HepG2 (cell line): Measurements from ENCODE around the gene OGA.

ENCODE experiments used
- MYC ChIP-seq: sonication (generic); formaldehyde crosslinking; IDR thresholded peaks from 2 replicates; pipeline ENCODE4 v1.9.0; 2021; ENCODE audit warnings: missing genetic modification reagents, borderline replicate concordance
- PCBP1 ChIP-seq: fragments of 200-400 bp; formaldehyde crosslinking; IDR thresholded peaks from 2 replicates; pipeline ENCODE4 v1.6.1; 2017; ENCODE audit warnings: mild to moderate bottlenecking, low read depth, low read length, borderline replicate concordance
- POLR2AphosphoS5 ChIP-seq: IDR thresholded peaks from 2 replicates; pipeline ENCODE4 v1.6.1; 2012; ENCODE audit warnings: low read depth, low read length
- TBP ChIP-seq: sonication (generic); formaldehyde crosslinking; IDR thresholded peaks from 2 replicates; pipeline ENCODE4 v1.5.0; 2020; ENCODE audit warnings: missing genetic modification reagents
- ZNF205 ChIP-seq: IDR thresholded peaks from 2 replicates; pipeline ENCODE4 v1.6.1; 2018; ENCODE audit warnings: missing biosample characterization, missing genetic modification reagents
- ZNF282 ChIP-seq: fragments of 450-650 bp; IDR thresholded peaks from 2 replicates; pipeline ENCODE4 v1.6.1; 2018; ENCODE audit not compliant: partially characterized antibody
- ZNF335 ChIP-seq: sonication (generic); formaldehyde crosslinking; IDR thresholded peaks from 2 replicates; pipeline ENCODE4 v1.4.0; 2020; ENCODE audit warnings: missing genetic modification reagents
- ZNF34 ChIP-seq: sonication (generic); formaldehyde crosslinking; IDR thresholded peaks from 2 replicates; pipeline ENCODE4 v1.4.0; 2020; ENCODE audit warnings: mild to moderate bottlenecking, missing genetic modification reagents, borderline replicate concordance
- TF ChIP-seq, protein P1 (sequence below): sonication (generic); formaldehyde crosslinking; IDR thresholded peaks from 2 replicates; pipeline ENCODE4 v1.8.1; 2023; ENCODE audit warnings: mild to moderate bottlenecking, missing genetic modification reagents, borderline replicate concordance
- TF ChIP-seq, protein P2 (sequence below): sonication (generic); formaldehyde crosslinking; IDR thresholded peaks from 2 replicates; pipeline ENCODE4 v1.4.0; 2020; ENCODE audit warnings: missing genetic modification reagents
- TF ChIP-seq, protein P3 (sequence below): IDR thresholded peaks from 2 replicates; pipeline ENCODE4 v1.6.1; 2012; ENCODE audit warnings: inconsistent platforms
- TF ChIP-seq, protein P4 (sequence below): sonication (generic); formaldehyde crosslinking; IDR thresholded peaks from 2 replicates; pipeline ENCODE4 v1.4.0; 2020; ENCODE audit warnings: missing genetic modification reagents
- TF ChIP-seq, protein P5 (sequence below): sonication (generic); formaldehyde crosslinking; IDR thresholded peaks from 2 replicates; pipeline ENCODE4 v1.4.0; 2020; ENCODE audit warnings: missing genetic modification reagents

DNA sequence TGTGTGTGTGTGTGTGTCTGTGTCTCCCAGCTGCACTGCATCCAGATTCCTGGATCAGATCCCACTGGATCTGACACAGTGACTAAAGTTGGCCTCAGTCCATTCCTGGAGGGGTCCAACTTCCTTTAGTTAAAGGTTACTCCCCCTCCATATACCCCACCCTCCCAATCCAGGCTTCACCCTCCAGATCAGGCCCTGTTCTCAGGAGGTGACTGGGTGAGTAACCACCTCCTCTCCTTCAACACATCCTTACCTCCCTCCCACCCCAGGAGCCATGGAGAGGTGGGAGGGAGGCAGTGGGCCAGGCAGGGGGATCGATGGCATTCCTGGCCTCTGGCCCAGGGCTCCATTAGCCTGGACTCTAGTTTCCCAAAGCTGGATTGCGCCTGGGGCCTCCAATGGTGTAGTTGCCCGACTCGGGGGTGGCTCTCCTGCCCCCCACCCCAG is 14.1 kb upstream of the OGA start:
- TF ChIP-seq, protein P1, sequence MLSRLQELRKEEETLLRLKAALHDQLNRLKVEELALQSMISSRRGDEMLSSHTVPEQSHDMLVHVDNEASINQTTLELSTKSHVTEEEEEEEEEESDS (CRISPR knock-in tag), result no peak
- TF ChIP-seq, protein P2, sequence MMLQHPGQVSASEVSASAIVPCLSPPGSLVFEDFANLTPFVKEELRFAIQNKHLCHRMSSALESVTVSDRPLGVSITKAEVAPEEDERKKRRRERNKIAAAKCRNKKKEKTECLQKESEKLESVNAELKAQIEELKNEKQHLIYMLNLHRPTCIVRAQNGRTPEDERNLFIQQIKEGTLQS (CRISPR knock-in tag), result no peak
- TF ChIP-seq PCBP1, result no peak
- TF ChIP-seq, protein P3, sequence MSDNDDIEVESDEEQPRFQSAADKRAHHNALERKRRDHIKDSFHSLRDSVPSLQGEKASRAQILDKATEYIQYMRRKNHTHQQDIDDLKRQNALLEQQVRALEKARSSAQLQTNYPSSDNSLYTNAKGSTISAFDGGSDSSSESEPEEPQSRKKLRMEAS, result no peak
- TF ChIP-seq ZNF335, result no peak
- no peak for TF ChIP-seq MYC (CRISPR knock-in tag)
- TF ChIP-seq, protein P4, sequence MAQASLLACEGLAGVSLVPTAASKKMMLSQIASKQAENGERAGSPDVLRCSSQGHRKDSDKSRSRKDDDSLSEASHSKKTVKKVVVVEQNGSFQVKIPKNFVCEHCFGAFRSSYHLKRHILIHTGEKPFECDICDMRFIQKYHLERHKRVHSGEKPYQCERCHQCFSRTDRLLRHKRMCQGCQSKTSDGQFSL (CRISPR knock-in tag), result no peak
- no peak for TF ChIP-seq ZNF205 (CRISPR knock-in tag)
- TF ChIP-seq ZNF34, result no peak
- TF ChIP-seq ZNF282, result no peak
- TF ChIP-seq TBP, result no peak
- no peak for TF ChIP-seq POLR2AphosphoS5
- TF ChIP-seq, protein P5, sequence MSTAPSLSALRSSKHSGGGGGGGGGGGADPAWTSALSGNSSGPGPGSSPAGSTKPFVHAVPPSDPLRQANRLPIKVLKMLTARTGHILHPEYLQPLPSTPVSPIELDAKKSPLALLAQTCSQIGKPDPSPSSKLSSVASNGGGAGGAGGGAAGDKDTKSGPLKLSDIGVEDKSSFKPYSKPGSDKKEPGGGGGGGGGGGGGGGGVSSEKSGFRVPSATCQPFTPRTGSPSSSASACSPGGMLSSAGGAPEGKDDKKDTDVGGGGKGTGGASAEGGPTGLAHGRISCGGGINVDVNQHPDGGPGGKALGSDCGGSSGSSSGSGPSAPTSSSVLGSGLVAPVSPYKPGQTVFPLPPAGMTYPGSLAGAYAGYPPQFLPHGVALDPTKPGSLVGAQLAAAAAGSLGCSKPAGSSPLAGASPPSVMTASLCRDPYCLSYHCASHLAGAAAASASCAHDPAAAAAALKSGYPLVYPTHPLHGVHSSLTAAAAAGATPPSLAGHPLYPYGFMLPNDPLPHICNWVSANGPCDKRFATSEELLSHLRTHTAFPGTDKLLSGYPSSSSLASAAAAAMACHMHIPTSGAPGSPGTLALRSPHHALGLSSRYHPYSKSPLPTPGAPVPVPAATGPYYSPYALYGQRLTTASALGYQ (CRISPR knock-in tag), result no peak
